Measurements from ENCODE around the gene TCF23.

GRCh38 chr2:27130396-27130795 lies 18.4 kb upstream of the TCF23 start:
- no peak for TF ChIP-seq EGR1 (IDR thresholded peaks at IDR 0.05; ENCODE audit: low read depth in 2 of 2)
- no peak for TF ChIP-seq CTCF (IDR thresholded peaks at IDR 0.05; ENCODE audit: low read depth, low read length, missing input control)
- TF ChIP-seq JUND (IDR thresholded peaks at IDR 0.05) = no peak
- no peak for TF ChIP-seq MAX (IDR thresholded peaks at IDR 0.05)
- no peak for TF ChIP-seq YY1 (IDR thresholded peaks at IDR 0.05)
- no peak for TF ChIP-seq HNF4A (conservative IDR thresholded peaks at IDR 0.05)
- no peak for TF ChIP-seq GABPA (IDR thresholded peaks at IDR 0.05 in 1 of 2, conservative IDR thresholded peaks at IDR 0.05 in 1 of 2)
- no peak for TF ChIP-seq ATF3 (IDR thresholded peaks at IDR 0.05)
- TF ChIP-seq HNF4G (IDR thresholded peaks at IDR 0.05) = no peak
- TF ChIP-seq RAD21 (IDR thresholded peaks at IDR 0.05) = no peak
- TF ChIP-seq RXRA (IDR thresholded peaks at IDR 0.05) = no peak
- TF ChIP-seq ZBTB33 (IDR thresholded peaks at IDR 0.05) = no peak

Data from liver (tissue), 3 donors.